Measurements from ENCODE around the gene CDC73. TPM values are rescaled to one million over a fixed set of nuclear protein-coding genes. Genes with fewer than 3 reads are reported as not detected.
"Not testable (repeated sequence)": the region's sequence is repeated elsewhere in the genome, so short reads cannot be mapped to it uniquely, and the experiment has no call there.

The CDC73 gene
- total RNA-seq, 1 experiment from 2014 or later: 85.8 TPM

- H3K36me3 Mint-ChIP-seq (ENCODE audit: insufficient read depth, unreplicated experiment): peaks cover 32% of the 10 kb centered on the region
- H3K9me3 Mint-ChIP-seq (ENCODE audit: unreplicated experiment): no peaks in the 10 kb centered on the region
- no peaks in the 10 kb centered on the region for H3K27me3 Mint-ChIP-seq (ENCODE audit: insufficient read depth, unreplicated experiment)
- no peak for DNase-seq (ENCODE audit: unreplicated experiment)
- BruUV-seq (replicated peaks): no TSS peak
- no peak for TF ChIP-seq CTCF (IDR thresholded peaks at IDR 0.05; ENCODE audit: unreplicated experiment)
- intact Hi-C loops (cut with micrococcal nuclease): no loop called here
- H3K4me3 Mint-ChIP-seq (ENCODE audit: unreplicated experiment): no peak overlapping the region
- ChIA-PET POLR2A (no interaction called here), CTCF (no interaction called here)
- H3K27ac Mint-ChIP-seq (ENCODE audit: low read depth, unreplicated experiment): no peak overlapping the region
- H3K4me1 Mint-ChIP-seq (ENCODE audit: insufficient read depth, unreplicated experiment): peaks cover 2% of the 10 kb centered on the region
Measured at GRCh38 chr1:193265716-193266115, 143.9 kb downstream of the CDC73 start.

- POLR2A ChIA-PET: interaction anchor here (0.7 kb wide), 1 partner anchor 580 kb away, joined by 3 read pairs; no protein-coding TSS in a partner anchor
- H3K4me3 Mint-ChIP-seq (ENCODE audit: unreplicated experiment); BruUV-seq (replicated peaks); DNase-seq (ENCODE audit: unreplicated experiment); H3K27me3 Mint-ChIP-seq (ENCODE audit: insufficient read depth, unreplicated experiment); intact Hi-C loops (cut with micrococcal nuclease); H3K9me3 Mint-ChIP-seq (ENCODE audit: unreplicated experiment); H3K4me1 Mint-ChIP-seq (ENCODE audit: insufficient read depth, unreplicated experiment); H3K27ac Mint-ChIP-seq (ENCODE audit: low read depth, unreplicated experiment): not testable (repeated sequence)
- H3K36me3 Mint-ChIP-seq (ENCODE audit: insufficient read depth, unreplicated experiment): peaks cover 30% of the 10 kb centered on the region
- CTCF ChIA-PET: interaction anchor here (0.6 kb wide), 1 partner anchor 52 kb away, joined by 4 read pairs; no protein-coding TSS in a partner anchor
Measured at GRCh38 chr1:193266794-193267193, 145.0 kb downstream of the CDC73 start.

- Mint-ChIP-seq H3K4me1 (ENCODE audit: insufficient read depth, unreplicated experiment) (peaks cover 10% of the 10 kb centered on the region), H3K4me3 (ENCODE audit: unreplicated experiment) (no peak overlapping the region), H3K27me3 (ENCODE audit: insufficient read depth, unreplicated experiment) (no peaks in the 10 kb centered on the region), H3K9me3 (ENCODE audit: unreplicated experiment) (peaks cover 16% of the 10 kb centered on the region), H3K27ac (ENCODE audit: low read depth, unreplicated experiment) (no peak overlapping the region), H3K36me3 (ENCODE audit: insufficient read depth, unreplicated experiment) (peaks cover 14% of the 10 kb centered on the region)
- BruUV-seq (replicated peaks): no TSS peak
- intact Hi-C loops (cut with micrococcal nuclease): no loop called here
- no peak for TF ChIP-seq CTCF (IDR thresholded peaks at IDR 0.05; ENCODE audit: unreplicated experiment)
- ChIA-PET POLR2A (interaction anchor here (0.7 kb wide), 1 partner anchor 271 kb away, joined by 4 read pairs; no protein-coding TSS in a partner anchor), CTCF (interaction anchor here (1.0 kb wide), 1 partner anchor 13 kb away, joined by 3 read pairs; no protein-coding TSS in a partner anchor)
- DNase-seq (ENCODE audit: unreplicated experiment): no peak
Measured at GRCh38 chr1:193270996-193271395, 149.2 kb downstream of the CDC73 start.

- CTCF ChIA-PET: interaction anchor here (0.6 to 1.4 kb wide), 4 partner anchors 8 to 136 kb away, joined by 3 to 4 read pairs (median 4); no protein-coding TSS in a partner anchor
- H3K36me3 Mint-ChIP-seq (ENCODE audit: insufficient read depth, unreplicated experiment): peaks cover 20% of the 10 kb centered on the region
- no peak for TF ChIP-seq CTCF (IDR thresholded peaks at IDR 0.05; ENCODE audit: unreplicated experiment)
Measured at GRCh38 chr1:193275773-193276172, 153.9 kb downstream of the CDC73 start.

More at GRCh38 chr1:193275773-193276172, 153.9 kb downstream of the CDC73 start:
- no TSS peak for BruUV-seq (replicated peaks)
- Mint-ChIP-seq H3K9me3 (ENCODE audit: unreplicated experiment) (peaks cover 16% of the 10 kb centered on the region), H3K4me3 (ENCODE audit: unreplicated experiment) (no peak overlapping the region), H3K27ac (ENCODE audit: low read depth, unreplicated experiment) (no peak overlapping the region), H3K27me3 (ENCODE audit: insufficient read depth, unreplicated experiment) (no peaks in the 10 kb centered on the region), H3K4me1 (ENCODE audit: insufficient read depth, unreplicated experiment) (peaks cover 7% of the 10 kb centered on the region)
- intact Hi-C loops (cut with micrococcal nuclease): no loop called here
- no peak for DNase-seq (ENCODE audit: unreplicated experiment)
- POLR2A ChIA-PET: interaction anchor here (0.7 kb wide), 1 partner anchor 1075 kb away, joined by 3 read pairs; no protein-coding TSS in a partner anchor
